ENCODE data around the gene AADAT. TPM values are rescaled to one million over a fixed set of nuclear protein-coding genes. Genes with fewer than 3 reads are reported as not detected.

Gene AADAT
- total RNA-seq, 2 donors from 2014 or later = 1.2 to 1.6 TPM

GRCh38 chr4:170088716-170089115 lies 1.0 kb downstream of the AADAT start:
- H3K27me3 ChIP-seq = no peaks in the 10 kb centered on the region
- no peak for TF ChIP-seq CTCF (IDR thresholded peaks at IDR 0.05)
- H3K4me3 ChIP-seq = peak overlapping the region in 1 of 2 donors; percentile 61
- H3K4me1 ChIP-seq = peaks cover 0 to 5% of the 10 kb centered on the region in 2 donors
- no peak overlapping the region for H3K27ac ChIP-seq
- no peaks in the 10 kb centered on the region for H3K36me3 ChIP-seq
- no peak for DNase-seq (ENCODE audit: low spot score)
- no peaks in the 10 kb centered on the region for H3K9me3 ChIP-seq

- TF ChIP-seq CTCF (IDR thresholded peaks at IDR 0.05) = no peak
These were observed 2.5 kb downstream of the AADAT start for GRCh38 chr4:170087163-170087700.

GRCh38 chr4:170083541-170083940 lies 6.2 kb downstream of the AADAT start:
- Histone ChIP-seq H3K4me3 (no peak overlapping the region), H3K27me3 (no peaks in the 10 kb centered on the region), H3K36me3 (no peaks in the 10 kb centered on the region), H3K4me1 (no peaks in the 10 kb centered on the region), H3K9me3 (no peaks in the 10 kb centered on the region), H3K27ac (no peak overlapping the region)
- no peak for TF ChIP-seq CTCF (IDR thresholded peaks at IDR 0.05)
- DNase-seq (ENCODE audit: low spot score) = no peak

More at GRCh38 chr4:170087163-170087700, 2.5 kb downstream of the AADAT start:
- Histone ChIP-seq H3K27ac (no peak overlapping the region), H3K27me3 (no peaks in the 10 kb centered on the region), H3K4me3 (no peak overlapping the region), H3K9me3 (no peaks in the 10 kb centered on the region), H3K36me3 (no peaks in the 10 kb centered on the region), H3K4me1 (peaks cover 0 to 5% of the 10 kb centered on the region in 2 donors)
- no peak for DNase-seq (ENCODE audit: low spot score)

GRCh38 chr4:170080496-170080895 lies 9.3 kb downstream of the AADAT start:
- Histone ChIP-seq H3K27me3 (no peaks in the 10 kb centered on the region), H3K4me3 (no peak overlapping the region), H3K36me3 (no peaks in the 10 kb centered on the region), H3K9me3 (no peaks in the 10 kb centered on the region), H3K27ac (no peak overlapping the region), H3K4me1 (no peaks in the 10 kb centered on the region)
- TF ChIP-seq CTCF (IDR thresholded peaks at IDR 0.05) = no peak
- no peak for DNase-seq (ENCODE audit: low spot score)

- no peak for TF ChIP-seq CTCF (IDR thresholded peaks at IDR 0.05)
- DNase-seq (ENCODE audit: low spot score) = no peak
- no peak overlapping the region for H3K4me3 ChIP-seq
- H3K27ac ChIP-seq = no peak overlapping the region
- H3K4me1 ChIP-seq = no peaks in the 10 kb centered on the region
- no peaks in the 10 kb centered on the region for H3K36me3 ChIP-seq
- H3K27me3 ChIP-seq = no peaks in the 10 kb centered on the region
- no peaks in the 10 kb centered on the region for H3K9me3 ChIP-seq
These were observed 9.8 kb downstream of the AADAT start for GRCh38 chr4:170079981-170080380.

GRCh38 chr4:170071196-170071595 lies 18.6 kb downstream of the AADAT start:
- no peak overlapping the region for H3K4me3 ChIP-seq
- no peaks in the 10 kb centered on the region for H3K27me3 ChIP-seq
- H3K36me3 ChIP-seq = peaks cover 7% of the 10 kb centered on the region
- no peaks in the 10 kb centered on the region for H3K4me1 ChIP-seq
- no peaks in the 10 kb centered on the region for H3K9me3 ChIP-seq
- H3K27ac ChIP-seq = no peak overlapping the region
- no peak for DNase-seq (ENCODE audit: low spot score)
- no peak for TF ChIP-seq CTCF (IDR thresholded peaks at IDR 0.05)
